ENCODE results near the gene SUSD2. TPM values are rescaled to one million over a fixed set of nuclear protein-coding genes. Genes with fewer than 3 reads are reported as not detected.

The SUSD2 gene
- total and polyA plus RNA-seq, 2 of the 8 experiments (the other 6 are each of a cell fraction or from before 2014, with no cell fraction given): 2.0 to 4.8 TPM

GRCh38 chr22:24183321-24184031 is 2.2 kb downstream of the SUSD2 start (continued):
- TF ChIP-seq CHD7 (IDR thresholded peaks at IDR 0.05; ENCODE audit: insufficient replicate concordance, low read length) (no peak), RFX5 (IDR thresholded peaks at IDR 0.05; ENCODE audit: borderline replicate concordance, low read depth, low read length) (no peak), HDAC6 (IDR thresholded peaks at IDR 0.05; ENCODE audit: low read depth, low read length) (no peak), CBX5 (IDR thresholded peaks at IDR 0.05; ENCODE audit: low read depth, low read length) (no peak)
